ENCODE results near the gene OR51B5.
"Not testable (repeated sequence)": the region's sequence is repeated elsewhere in the genome, so short reads cannot be mapped to it uniquely, and the experiment has no call there.

The OR51B5 gene

GRCh38 chr11:5335170-5335569, 8.2 kb downstream of the OR51B5 start:
- DNase-seq (ENCODE audit: low read depth) = no peak

GRCh38 chr11:5324197-5324596, 19.1 kb downstream of the OR51B5 start, which contains the start of gene OR51B2:
Gene OR51B2 (minus strand): TSS chr11:5324297. CDS start chr11:5324297, 0 bp downstream.
- DNase-seq (ENCODE audit: low read depth) = no peak

- DNase-seq (ENCODE audit: low read depth) = no peak
Measured at GRCh38 chr11:5317292-5317691, 26.0 kb downstream of the OR51B5 start.

GRCh38 chr11:5313326-5314023, 29.8 kb downstream of the OR51B5 start:
- DNase-seq (ENCODE audit: low read depth) = not testable (repeated sequence)

GRCh38 chr11:5310423-5310822, 32.9 kb downstream of the OR51B5 start:
- DNase-seq (ENCODE audit: low read depth) = no peak

- DNase-seq (ENCODE audit: low read depth) = no peak
Measured at GRCh38 chr11:5307256-5308019, 35.9 kb downstream of the OR51B5 start.

GRCh38 chr11:5304046-5304445, 39.3 kb downstream of the OR51B5 start:
- no peak for DNase-seq (ENCODE audit: low read depth)

- no peak for DNase-seq (ENCODE audit: low read depth)
Measured at GRCh38 chr11:5303626-5304025, 39.7 kb downstream of the OR51B5 start.

- no peak for DNase-seq (ENCODE audit: low read depth)
Measured at GRCh38 chr11:5301846-5302245, 41.5 kb downstream of the OR51B5 start, which contains the start of gene OR51B4. Gene OR51B4 (minus strand): TSS chr11:5301946. CDS start chr11:5301946, 0 bp downstream.

- DNase-seq (ENCODE audit: low read depth) = no peak
Measured at GRCh38 chr11:5300251-5300650, 43.1 kb downstream of the OR51B5 start.

GRCh38 chr11:5298451-5298850, 44.9 kb downstream of the OR51B5 start:
- DNase-seq (ENCODE audit: low read depth) = no peak

- no peak for DNase-seq (ENCODE audit: low read depth)
Measured at GRCh38 chr11:5297721-5298323, 45.5 kb downstream of the OR51B5 start.

- not testable (repeated sequence) for DNase-seq (ENCODE audit: low read depth)
Measured at GRCh38 chr11:5294342-5294995, 48.9 kb downstream of the OR51B5 start.

GRCh38 chr11:5293028-5293427, 50.3 kb downstream of the OR51B5 start:
- no peak for DNase-seq (ENCODE audit: low read depth)

All from stimulated activated CD8-positive, alpha-beta memory T cell treated with anti-CD3 and anti-CD28 coated beads, Interleukin-12 subunit alpha, Interleukin-12 subunit beta, amount 100 ng/mL, for 4 hours (primary cell).